NCI-H526 (cell line): ENCODE measurements around the gene CACNA1I.

ENCODE experiments used
- DNase-seq, 2 experiments: peaks; one replicate each; lab custom pipeline; 2025; lab: John Stamatoyannopoulos, UW

CACNA1I gene

GRCh38 chr22:39649500-39650089 lies 79.0 kb downstream of the CACNA1I start:
- no peak for DNase-seq

DNA sequence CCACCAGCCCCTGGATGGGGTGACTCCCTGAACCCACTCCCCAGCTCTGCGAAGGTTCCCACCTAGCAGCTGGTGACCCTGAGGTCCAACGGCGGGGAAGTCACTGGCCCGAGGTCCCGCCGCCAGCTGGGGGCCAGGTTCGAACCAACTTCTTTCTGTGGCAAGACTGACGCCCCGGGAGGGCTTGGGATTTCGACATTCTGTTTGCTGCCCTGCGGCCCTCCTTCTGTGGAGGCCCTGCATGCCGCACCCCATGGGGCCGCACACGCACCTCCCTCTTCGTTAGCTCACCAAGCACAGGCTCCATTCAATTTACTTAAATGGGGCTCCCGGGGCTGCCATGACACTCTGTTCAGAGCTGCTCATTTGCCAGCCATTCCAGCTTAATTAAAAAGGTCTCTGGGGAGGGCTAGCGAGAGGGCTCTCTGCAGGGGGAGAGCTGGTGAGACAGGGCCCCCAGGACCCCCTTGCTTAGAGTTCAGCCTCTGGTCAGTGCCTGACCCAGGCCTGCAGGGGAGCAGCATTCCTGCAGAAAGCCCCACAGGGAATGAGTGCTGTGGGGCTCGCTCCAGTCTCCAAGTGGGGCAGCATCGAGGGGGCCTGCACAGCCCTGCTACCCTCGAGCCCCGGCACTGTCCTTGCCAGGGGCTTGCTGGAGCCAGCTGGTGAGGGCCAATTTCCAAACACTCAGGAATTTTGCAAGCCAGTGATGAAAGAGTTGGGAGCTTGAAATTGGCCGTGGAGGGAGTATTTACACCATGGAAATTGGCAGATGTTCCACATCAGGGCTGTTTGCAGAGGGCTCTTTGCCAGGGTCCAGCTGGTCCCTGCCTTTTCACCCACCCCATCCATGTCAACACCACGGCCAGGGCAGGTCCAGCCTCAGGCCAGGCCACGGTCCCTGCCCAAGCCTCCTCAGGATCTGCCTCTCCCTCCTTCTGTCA lies 80.8 kb downstream of the CACNA1I start:
- DNase-seq = no peak

GRCh38 chr22:39652990-39653786 lies 82.6 kb downstream of the CACNA1I start:
- no peak for DNase-seq

- no peak for DNase-seq
These were observed 83.2 kb downstream of the CACNA1I start for GRCh38 chr22:39653787-39654077.

DNA sequence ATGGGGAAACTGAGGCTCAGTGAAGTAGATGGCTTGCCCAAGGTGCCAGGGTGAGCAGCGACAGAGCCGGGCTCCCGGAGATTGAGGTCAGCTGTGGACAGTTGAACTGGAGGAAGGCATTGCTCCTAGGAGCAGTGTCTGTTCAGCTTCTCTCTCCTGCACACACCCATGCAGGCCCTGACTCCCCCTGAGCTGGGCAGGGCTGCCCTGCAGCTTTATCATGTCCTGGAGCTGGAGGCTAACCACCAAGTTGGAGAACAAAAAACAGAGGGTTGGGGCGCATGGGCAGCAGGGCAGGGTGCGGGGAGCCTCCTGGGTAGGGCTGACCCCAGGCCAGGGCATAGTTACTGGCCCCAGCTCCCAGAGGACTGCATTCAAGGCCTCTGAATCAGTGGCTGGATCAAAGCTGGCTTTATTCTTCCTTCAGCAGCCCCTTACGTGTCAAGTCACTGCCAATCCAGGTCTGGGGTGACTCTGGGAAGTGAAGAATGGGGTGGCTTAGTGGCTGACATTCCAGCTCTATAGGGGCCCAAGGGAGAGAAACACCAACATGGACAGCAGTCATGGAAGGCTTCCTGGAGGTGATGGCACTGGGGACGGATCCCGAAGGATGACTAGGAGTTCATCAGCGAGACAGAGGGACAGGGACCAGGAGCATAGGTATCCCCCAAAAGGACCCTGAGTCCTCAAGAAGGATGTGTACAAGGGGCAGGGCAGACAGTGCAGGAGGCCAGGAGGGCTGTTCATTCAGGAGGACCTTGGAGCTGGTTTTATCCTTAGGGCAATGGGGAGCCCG lies 83.8 kb downstream of the CACNA1I start:
- DNase-seq = no peak

- no peak for DNase-seq
These were observed 84.5 kb downstream of the CACNA1I start for GRCh38 chr22:39655004-39655579.

DNA sequence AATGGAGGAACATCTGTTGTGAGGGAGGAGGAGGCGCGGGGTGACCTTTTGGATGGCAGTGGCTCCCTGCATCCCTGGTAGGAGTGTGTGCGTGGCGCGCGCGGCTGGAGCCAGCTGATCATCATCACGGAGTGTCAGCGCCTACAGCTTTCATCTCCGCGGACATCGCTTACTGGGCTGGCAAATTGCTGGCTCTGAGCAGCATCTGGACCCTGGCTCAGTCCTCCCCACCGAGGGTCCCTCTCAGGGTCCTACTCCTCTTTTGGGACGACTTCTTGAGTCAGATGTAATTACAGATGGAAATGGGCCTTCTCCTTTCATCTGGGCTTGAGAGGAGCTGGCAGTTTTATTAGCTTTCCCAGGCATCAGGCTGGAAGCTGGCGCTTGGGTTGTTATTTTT lies 85.3 kb downstream of the CACNA1I start:
- DNase-seq = peak in 1 of 2 experiments; percentile 9

- DNase-seq = peak in 1 of 2 experiments; percentile 15
These were observed 86.2 kb downstream of the CACNA1I start for GRCh38 chr22:39656495-39657490.

- DNase-seq = no peak
These were observed 87.8 kb downstream of the CACNA1I start for GRCh38 chr22:39658367-39658766.

DNA sequence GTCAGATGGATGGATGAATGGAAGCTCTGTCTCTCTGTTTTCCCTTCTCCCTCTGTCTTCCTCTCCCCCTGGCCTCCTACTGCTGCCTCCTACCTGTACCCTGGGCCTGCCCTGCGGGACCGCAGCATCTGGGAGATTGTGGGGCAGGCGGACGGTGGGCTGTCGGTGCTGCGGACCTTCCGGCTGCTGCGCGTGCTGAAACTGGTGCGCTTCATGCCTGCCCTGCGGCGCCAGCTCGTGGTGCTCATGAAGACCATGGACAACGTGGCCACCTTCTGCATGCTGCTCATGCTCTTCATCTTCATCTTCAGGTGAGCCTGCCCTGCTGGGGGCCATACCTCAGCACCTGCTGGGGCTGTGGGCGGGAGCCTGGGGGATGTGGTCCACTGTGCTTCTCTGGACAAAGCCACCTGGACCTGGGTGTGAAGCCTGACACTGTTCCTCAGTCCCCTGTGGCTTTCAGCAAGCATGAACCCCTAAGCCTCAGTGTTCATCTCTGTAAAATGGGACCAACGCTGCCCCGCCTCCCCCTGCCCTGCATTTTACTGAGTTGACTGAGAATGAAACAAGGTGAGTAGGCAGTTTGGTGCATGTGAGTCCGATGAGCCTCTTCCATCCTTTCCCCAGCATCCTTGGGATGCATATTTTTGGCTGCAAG lies 88.4 kb downstream of the CACNA1I start:
- DNase-seq = no peak

DNA sequence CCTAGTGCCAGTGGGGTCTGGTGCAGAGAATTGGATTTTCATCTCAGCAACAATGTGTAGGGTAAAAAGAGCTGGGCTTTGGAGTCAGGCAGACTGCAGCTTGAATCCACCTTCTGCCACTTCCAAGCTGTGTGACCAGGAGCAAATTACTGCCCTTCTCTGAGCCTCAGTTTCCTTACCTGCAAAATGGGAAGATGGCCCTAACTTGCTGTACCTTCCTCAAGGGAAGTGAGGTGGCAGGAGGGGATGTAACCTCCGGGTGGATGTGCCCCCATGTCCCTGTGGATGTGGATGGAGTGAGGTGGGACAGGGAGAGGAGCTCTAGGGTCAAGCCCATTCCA lies 90.9 kb downstream of the CACNA1I start:
- no peak for DNase-seq

GRCh38 chr22:39661842-39662685 lies 91.5 kb downstream of the CACNA1I start:
- DNase-seq = peak; percentile 7 to 78

DNA sequence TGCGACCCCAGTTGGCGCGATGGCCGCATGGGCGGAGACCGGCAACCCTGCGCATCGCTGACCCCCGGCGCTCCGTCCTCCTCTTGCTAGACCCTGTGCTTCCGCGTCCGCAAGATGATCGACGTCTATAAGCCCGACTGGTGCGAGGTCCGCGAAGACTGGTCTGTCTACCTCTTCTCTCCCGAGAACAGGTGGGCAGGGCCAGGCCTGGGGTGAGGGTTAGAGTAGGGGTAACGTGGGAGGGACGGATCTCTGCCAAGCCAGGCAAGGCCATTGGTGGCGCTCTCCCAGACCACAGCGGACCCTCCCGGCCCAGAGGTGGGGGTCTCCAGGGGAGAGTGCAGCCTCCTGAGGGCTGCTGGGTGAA lies 92.1 kb downstream of the CACNA1I start:
- DNase-seq = no peak

DNA sequence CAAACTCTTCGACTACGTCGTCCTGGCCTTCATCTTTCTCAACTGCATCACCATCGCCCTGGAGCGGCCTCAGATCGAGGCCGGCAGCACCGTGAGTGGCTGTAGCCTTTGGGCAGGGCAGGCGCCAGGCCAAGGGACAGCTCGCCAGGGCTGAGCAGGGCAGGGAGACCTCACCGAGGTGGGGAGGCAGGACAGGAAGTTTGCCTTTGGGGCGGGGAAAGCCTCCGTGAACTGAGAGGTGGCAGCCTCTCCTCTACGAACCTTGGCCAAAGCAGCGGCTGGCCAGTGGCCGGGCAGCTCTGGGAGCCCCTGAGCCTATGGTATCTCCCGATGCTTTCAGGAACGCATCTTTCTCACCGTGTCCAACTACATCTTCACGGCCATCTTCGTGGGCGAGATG lies 93.2 kb downstream of the CACNA1I start:
- DNase-seq = no peak

DNA sequence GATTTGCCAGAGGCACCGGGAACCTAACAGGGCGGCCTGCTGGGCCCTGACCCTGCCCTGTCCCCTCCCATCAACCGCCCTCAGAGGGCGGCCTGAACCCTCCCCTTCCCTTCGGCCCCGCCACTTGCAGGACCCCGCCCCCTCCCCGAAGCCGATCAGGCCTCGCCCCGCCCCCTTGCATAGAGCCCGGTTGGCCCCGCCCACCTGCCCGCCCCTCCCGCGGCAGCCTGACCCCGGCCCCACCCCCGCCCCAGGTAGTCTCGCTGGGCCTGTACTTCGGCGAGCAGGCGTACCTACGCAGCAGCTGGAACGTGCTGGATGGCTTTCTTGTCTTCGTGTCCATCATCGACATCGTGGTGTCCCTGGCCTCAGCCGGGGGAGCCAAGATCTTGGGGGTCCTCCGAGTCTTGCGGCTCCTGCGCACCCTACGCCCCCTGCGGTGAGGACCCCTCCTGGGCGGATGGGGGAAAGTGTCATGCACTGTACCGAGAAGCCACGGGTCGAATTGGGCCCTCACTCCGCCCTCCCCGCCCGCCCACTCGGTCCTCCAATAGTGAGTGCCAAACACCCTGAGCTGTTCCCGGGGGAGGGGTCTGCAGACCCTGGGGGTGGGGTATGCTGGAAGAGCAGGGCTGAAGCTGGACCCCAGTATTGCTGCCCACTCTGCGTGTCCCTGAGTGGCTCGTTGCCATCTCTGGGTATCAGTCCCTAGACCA lies 94.1 kb downstream of the CACNA1I start:
- peak in 1 of 2 experiments; percentile 70 for DNase-seq

- DNase-seq = no peak
These were observed 94.7 kb downstream of the CACNA1I start for GRCh38 chr22:39665229-39665628.

GRCh38 chr22:39665661-39666431 lies 95.3 kb downstream of the CACNA1I start:
- DNase-seq = no peak

- DNase-seq = no peak
These were observed 95.9 kb downstream of the CACNA1I start for GRCh38 chr22:39666495-39666894.
